IMR-90 (cell line): Measurements from ENCODE around the gene CBX8.

Source experiments
- CEBPB ChIP-seq: IDR thresholded peaks from 2 replicates; pipeline ENCODE4 v1.6.1; 2012; ENCODE audit warnings: low read depth, low read length, improper control_type of control experiment
- CTCF ChIP-seq: conservative IDR thresholded peaks from 2 replicates; pipeline ENCODE4 v1.5.1; 2012; ENCODE audit warnings: mild to moderate bottlenecking, low read depth, low read length, improper control_type of control experiment
- FOS ChIP-seq: fragments of 150-350 bp; IDR thresholded peaks from 2 replicates; pipeline ENCODE4 v1.6.1; 2016; ENCODE audit warnings: low read depth, low read length
- MAZ ChIP-seq: IDR thresholded peaks from 2 replicates; pipeline ENCODE4 v1.6.1; 2012; ENCODE audit warnings: low read depth, mild to moderate bottlenecking, low read length, improper control_type of control experiment, moderate library complexity, borderline replicate concordance
- MXI1 ChIP-seq: IDR thresholded peaks from 2 replicates; pipeline ENCODE4 v1.6.1; 2012; ENCODE audit warnings: low read depth, mild to moderate bottlenecking, low read length, moderate library complexity, borderline replicate concordance
- NFE2L2 ChIP-seq: fragments of 150-350 bp; IDR thresholded peaks from 2 replicates; pipeline ENCODE4 v1.6.1; 2016; ENCODE audit warnings: low read depth, mild to moderate bottlenecking, low read length
- POLR2A ChIP-seq: IDR thresholded peaks from 2 replicates; pipeline ENCODE4 v1.6.1; 2012; ENCODE audit warnings: mild to moderate bottlenecking, low read depth, low read length
- RAD21 ChIP-seq: IDR thresholded peaks from 2 replicates; pipeline ENCODE4 v1.6.1; 2012; ENCODE audit warnings: low read length, improper control_type of control experiment
- SMC3 ChIP-seq: fragments of 150-350 bp; IDR thresholded peaks from 2 replicates; pipeline ENCODE4 v1.6.1; 2016; ENCODE audit warnings: low read depth, mild to moderate bottlenecking, antibody characterized with exemption, low read length, moderate library complexity
- TF ChIP-seq, protein P1 (sequence below): fragments of 150-350 bp; IDR thresholded peaks from 2 replicates; pipeline ENCODE4 v1.6.1; 2017; ENCODE audit warnings: mild to moderate bottlenecking, antibody characterized with exemption, low read length, low read depth

GRCh38 chr17:79777120-79777893, 19.6 kb downstream of the CBX8 start:
- TF ChIP-seq NFE2L2 = no peak
- TF ChIP-seq POLR2A = no peak
- TF ChIP-seq CTCF = peak; percentile 28
- no peak for TF ChIP-seq FOS
- no peak for TF ChIP-seq CEBPB
- no peak for TF ChIP-seq MXI1
- no peak for TF ChIP-seq MAZ
- no peak for TF ChIP-seq RAD21
- TF ChIP-seq, protein P1, sequence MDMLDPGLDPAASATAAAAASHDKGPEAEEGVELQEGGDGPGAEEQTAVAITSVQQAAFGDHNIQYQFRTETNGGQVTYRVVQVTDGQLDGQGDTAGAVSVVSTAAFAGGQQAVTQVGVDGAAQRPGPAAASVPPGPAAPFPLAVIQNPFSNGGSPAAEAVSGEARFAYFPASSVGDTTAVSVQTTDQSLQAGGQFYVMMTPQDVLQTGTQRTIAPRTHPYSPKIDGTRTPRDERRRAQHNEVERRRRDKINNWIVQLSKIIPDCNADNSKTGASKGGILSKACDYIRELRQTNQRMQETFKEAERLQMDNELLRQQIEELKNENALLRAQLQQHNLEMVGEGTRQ = no peak
- TF ChIP-seq SMC3 = no peak
